ENCODE results near the gene CERS3.

- TF ChIP-seq CTCF (IDR thresholded peaks at IDR 0.05) (peak in 1 of 3 experiments; percentile 14), POLR2AphosphoS5 (IDR thresholded peaks at IDR 0.05) (no peak)
Observed at GRCh38 chr15:100384108-100384410, 144.7 kb downstream of the CERS3 start.

Data from esophagus muscularis mucosa (tissue), 3 donors.